GM12874 (cell line): ENCODE data around the gene GRM3.

Source experiments
- CTCF ChIP-seq: IDR thresholded peaks from 2 replicates; pipeline ENCODE4 v1.5.1; 2011; ENCODE audit warnings: low read depth, mild to moderate bottlenecking, control low read depth, low read length, moderate library complexity; ENCODE audit not compliant: insufficient read depth

GRM3 gene

GRCh38 chr7:86664486-86664885 lies 20.8 kb downstream of the GRM3 start:
- no peak for TF ChIP-seq CTCF

- no peak for TF ChIP-seq CTCF
These were observed 21.3 kb downstream of the GRM3 start for GRCh38 chr7:86664991-86665390.

- no peak for TF ChIP-seq CTCF
These were observed 22.0 kb downstream of the GRM3 start for GRCh38 chr7:86665669-86666068.

GRCh38 chr7:86667732-86668131 lies 24.0 kb downstream of the GRM3 start:
- no peak for TF ChIP-seq CTCF

- no peak for TF ChIP-seq CTCF
These were observed 24.6 kb downstream of the GRM3 start for GRCh38 chr7:86668315-86668714.

- no peak for TF ChIP-seq CTCF
These were observed 44.1 kb downstream of the GRM3 start for GRCh38 chr7:86687831-86688230.

- TF ChIP-seq CTCF: no peak
These were observed 45.7 kb downstream of the GRM3 start for GRCh38 chr7:86689363-86689762.

GRCh38 chr7:86692755-86693154 lies 49.0 kb downstream of the GRM3 start:
- no peak for TF ChIP-seq CTCF
